Measurements from ENCODE around the gene GPX8. TPM values are rescaled to one million over a fixed set of nuclear protein-coding genes. Genes with fewer than 3 reads are reported as not detected.
A peak's percentile ranks its signal among the peaks of the same experiment; 100 is the strongest.

The GPX8 gene
- total RNA-seq, 1 donor from 2014 or later = 12.1 TPM

- TF ChIP-seq CTCF (IDR thresholded peaks at IDR 0.05; ENCODE audit: insufficient read depth, low read length, severe bottlenecking) = no peak
- FAIRE-seq (no peak), DNase-seq (ENCODE audit: low read depth) (no peak)
- Histone ChIP-seq H3K36me3 (ENCODE audit: control insufficient read depth, insufficient read depth, low read length) (no peaks in the 10 kb centered on the region), H3K27me3 (ENCODE audit: control insufficient read depth, insufficient read depth, low read length) (peaks cover 2% of the 10 kb centered on the region), H3K4me3 (ENCODE audit: low read depth, low read length) (no peak overlapping the region)
Measured at GRCh38 chr5:55188656-55189540, 28.9 kb downstream of the GPX8 start.

GRCh38 chr5:55191165-55191564, 31.2 kb downstream of the GPX8 start:
- no peaks in the 10 kb centered on the region for H3K36me3 ChIP-seq (ENCODE audit: control insufficient read depth, insufficient read depth, low read length)
- TF ChIP-seq CTCF (IDR thresholded peaks at IDR 0.05; ENCODE audit: insufficient read depth, low read length, severe bottlenecking) = no peak
- peaks cover 2% of the 10 kb centered on the region for H3K27me3 ChIP-seq (ENCODE audit: control insufficient read depth, insufficient read depth, low read length)
- FAIRE-seq (no peak), DNase-seq (ENCODE audit: low read depth) (peak; percentile 58)
- no peak overlapping the region for H3K4me3 ChIP-seq (ENCODE audit: low read depth, low read length)

- Histone ChIP-seq H3K4me3 (ENCODE audit: low read depth, low read length) (no peak overlapping the region), H3K36me3 (ENCODE audit: control insufficient read depth, insufficient read depth, low read length) (no peaks in the 10 kb centered on the region), H3K27me3 (ENCODE audit: control insufficient read depth, insufficient read depth, low read length) (no peaks in the 10 kb centered on the region)
- FAIRE-seq (no peak), DNase-seq (ENCODE audit: low read depth) (peak; percentile 79)
- TF ChIP-seq CTCF (IDR thresholded peaks at IDR 0.05; ENCODE audit: insufficient read depth, low read length, severe bottlenecking) = no peak
Measured at GRCh38 chr5:55205001-55205400, 45.0 kb downstream of the GPX8 start.

- no peak for TF ChIP-seq CTCF (IDR thresholded peaks at IDR 0.05; ENCODE audit: insufficient read depth, low read length, severe bottlenecking)
- Histone ChIP-seq H3K27me3 (ENCODE audit: control insufficient read depth, insufficient read depth, low read length) (no peaks in the 10 kb centered on the region), H3K4me3 (ENCODE audit: low read depth, low read length) (no peak overlapping the region), H3K36me3 (ENCODE audit: control insufficient read depth, insufficient read depth, low read length) (no peaks in the 10 kb centered on the region)
- no peak for FAIRE-seq
- peak; percentile 41 for DNase-seq (ENCODE audit: low read depth)
Measured at GRCh38 chr5:55211184-55211874, 51.4 kb downstream of the GPX8 start.

Other genes starting within 250 kb of the GPX8 start
- not detected in 2 replicates for gene ESM1, start 174.6 kb upstream of the GPX8 start, total RNA-seq
- not detected in 2 replicates for gene GZMK, start 135.9 kb upstream of the GPX8 start, total RNA-seq
- gene GZMA, start 57.5 kb upstream of the GPX8 start, total RNA-seq = not detected in 2 replicates
- gene CDC20B, start 13.0 kb downstream of the GPX8 start, total RNA-seq = not detected in 2 replicates
- under 0.01 and 0.13 TPM in 2 replicates for gene MCIDAS, start 67.1 kb downstream of the GPX8 start, total RNA-seq
- 1.6 and 1.8 TPM in 2 replicates for gene CCNO, start 73.4 kb downstream of the GPX8 start, total RNA-seq
- 16.3 and 18.8 TPM in 2 replicates for gene DHX29, start 147.5 kb downstream of the GPX8 start, total RNA-seq
- 82.1 and 94.5 TPM in 2 replicates for gene MTREX, start 147.8 kb downstream of the GPX8 start, total RNA-seq

All from bronchial epithelial cell (primary cell).